CD4-positive, CD25-positive, alpha-beta regulatory T cell (primary cell): ENCODE data around the gene UTP14C. TPM values are rescaled to one million over a fixed set of nuclear protein-coding genes. Genes with fewer than 3 reads are reported as not detected.
A peak's percentile ranks its signal among the peaks of the same experiment; 100 is the strongest.

Source experiments
- ATAC-seq, 2 donors: fragments of 150-1000 bp; cut with Tn5 transposase; one replicate each; pipeline ENCODE4 v1.10.0; 2021; ENCODE audit warnings: low read depth in 2 of 2, moderate number of reproducible peaks in 2 of 2, moderate library complexity in 1 of 2
- DNase-seq, 3 donors: peaks; one replicate each; pipeline versions ENCODE4 v3.0.0 to v3.0.0-alpha.2; 2012 to 2022; ENCODE audit warnings: mixed read lengths in 1 of 3
- H3K27ac ChIP-seq: one replicate; pipeline ENCODE4 v1.7.0; 2013; ENCODE audit warnings: mild to moderate bottlenecking, low read length; ENCODE audit not compliant: insufficient read depth, poor library complexity, severe bottlenecking
- H3K27me3 ChIP-seq: one replicate; pipeline ENCODE4 v1.7.0; 2013; ENCODE audit warnings: low read length; ENCODE audit not compliant: control insufficient read depth, insufficient read depth
- H3K36me3 ChIP-seq: one replicate; pipeline ENCODE4 v1.7.0; 2013; ENCODE audit warnings: mild to moderate bottlenecking, low read length, moderate library complexity; ENCODE audit not compliant: control insufficient read depth, insufficient read depth
- H3K4me1 ChIP-seq: 2 replicates; pipeline ENCODE4 v1.7.0; 2013; ENCODE audit warnings: mild to moderate bottlenecking, low read length; ENCODE audit not compliant: insufficient read depth, control insufficient read depth, poor library complexity, severe bottlenecking
- H3K4me3 ChIP-seq: one replicate; pipeline ENCODE4 v1.7.0; 2013; ENCODE audit warnings: low read depth, mild to moderate bottlenecking, low read length, moderate library complexity
- H3K9me3 ChIP-seq, 2 experiments: 1 replicate in 1 of 2; 2 replicates in 1 of 2; pipeline ENCODE4 v1.7.0; 2013; ENCODE audit warnings: low read length in 2 of 2, mild to moderate bottlenecking in 1 of 2, moderate library complexity in 1 of 2; ENCODE audit not compliant: control insufficient read depth in 2 of 2
- H3K27ac Mint-ChIP-seq, 3 donors: one replicate each; pipeline ENCODE4 v1.8.0; 2020 to 2022; ENCODE audit warnings: mild to moderate bottlenecking in 3 of 3, mixed read lengths in 3 of 3, moderate library complexity in 2 of 3
- H3K27me3 Mint-ChIP-seq: one replicate; pipeline ENCODE4 v1.8.0; 2022; ENCODE audit warnings: mild to moderate bottlenecking, mixed read lengths
- H3K36me3 Mint-ChIP-seq: one replicate; pipeline ENCODE4 v1.8.0; 2020; ENCODE audit warnings: mixed read lengths
- H3K4me1 Mint-ChIP-seq, 4 donors: one replicate each; pipeline ENCODE4 v1.8.0; 2020 to 2022; ENCODE audit warnings: mixed read lengths in 4 of 4, mild to moderate bottlenecking in 1 of 4
- H3K4me3 Mint-ChIP-seq, 4 donors: one replicate each; pipeline ENCODE4 v1.8.0; 2020 to 2022; ENCODE audit warnings: mild to moderate bottlenecking in 4 of 4, mixed read lengths in 4 of 4, moderate library complexity in 3 of 4
- H3K9me3 Mint-ChIP-seq, 7 donors: one replicate each; pipeline ENCODE4 v1.8.0; 2020 to 2022; ENCODE audit warnings: mixed read lengths in 7 of 7, mild to moderate bottlenecking in 3 of 7, moderate library complexity in 2 of 7
- polyA plus RNA-seq, 4 donors: library from polyadenylated mRNA; unstranded; fragments of 300-500 nt; fragmentation: Illumina TruSeq; gene quantifications; one replicate each; pipeline ENCODE4 v1.2.3, GENCODE V29; 2021
- total RNA-seq: library from RNA; stranded (reverse); gene quantifications from one replicate; pipeline ENCODE4 v1.2.3, GENCODE V29; 2022

UTP14C gene
- total and polyA plus RNA-seq, 5 donors from 2014 or later = 0.97 to 4.0 (median 1.6) TPM

DNA sequence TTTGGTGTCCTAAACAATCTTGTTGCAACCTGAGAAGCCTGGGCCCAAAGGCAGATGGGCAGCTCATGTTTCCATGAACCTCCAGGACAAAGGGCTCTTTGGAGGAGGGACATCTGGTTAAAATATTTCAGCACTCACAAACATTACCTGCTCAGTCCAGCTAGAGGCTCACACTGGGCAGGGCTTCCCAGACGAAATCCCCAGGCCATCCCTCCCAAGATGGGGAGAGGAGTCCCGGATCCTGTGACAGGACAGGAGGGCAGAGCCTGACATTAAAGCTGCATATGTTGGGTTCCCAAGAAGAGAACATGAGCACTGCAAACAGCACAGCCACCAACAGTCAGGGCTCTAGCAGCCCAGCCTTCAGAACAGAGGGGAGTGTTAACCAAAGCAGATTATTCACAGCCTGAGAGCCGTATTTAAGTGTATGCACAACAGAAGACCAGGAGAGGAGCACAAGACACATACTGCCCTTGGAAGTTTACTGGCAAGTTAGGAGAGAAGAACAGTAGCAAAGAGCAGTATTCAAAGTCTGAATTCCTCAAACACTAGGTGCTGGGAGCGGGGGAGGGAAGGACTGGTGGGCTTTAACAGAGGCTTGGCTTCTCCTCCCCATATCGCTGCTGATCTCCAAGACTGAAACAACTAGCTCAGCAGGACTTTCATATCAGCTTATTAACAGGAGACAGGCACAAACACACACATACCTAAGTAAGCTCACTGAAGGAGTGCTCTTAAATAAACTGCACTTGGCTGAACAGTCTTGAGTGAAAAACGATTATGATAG lies 25.6 kb upstream of the UTP14C start:
- Mint-ChIP-seq H3K4me3 (no peak overlapping the region), H3K4me1 (peaks cover 0 to 3% (median 0%) of the 10 kb centered on the region in 4 donors), H3K27ac (no peak overlapping the region), H3K36me3 (no peaks in the 10 kb centered on the region), H3K27me3 (peaks cover 45% of the 10 kb centered on the region), H3K9me3 (no peaks in the 10 kb centered on the region)
- Histone ChIP-seq H3K9me3 (no peaks in the 10 kb centered on the region), H3K4me3 (no peak overlapping the region), H3K36me3 (no peaks in the 10 kb centered on the region), H3K27ac (no peak overlapping the region), H3K4me1 (no peaks in the 10 kb centered on the region), H3K27me3 (peaks cover 13% of the 10 kb centered on the region)
- no peak for ATAC-seq
- DNase-seq = no peak

DNA sequence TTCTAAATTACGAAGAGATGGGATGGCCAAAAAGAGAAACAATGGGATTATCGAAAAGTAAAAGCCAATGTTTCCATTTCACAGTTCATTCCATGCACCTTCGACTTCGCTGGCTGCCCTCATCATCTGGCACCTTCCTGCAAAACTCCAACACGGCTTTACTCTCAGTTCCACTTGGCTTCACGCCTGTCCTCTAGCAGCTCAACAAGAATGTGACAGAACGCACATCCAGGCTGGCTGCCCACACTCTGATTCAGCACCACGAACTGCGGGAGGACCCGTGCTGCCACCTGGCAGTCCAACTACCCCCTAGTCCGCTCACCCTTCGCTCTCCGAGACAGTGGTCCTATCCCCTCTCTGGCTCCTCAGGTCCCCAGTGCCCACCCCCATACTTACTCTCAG lies 25.0 kb upstream of the UTP14C start:
- Mint-ChIP-seq H3K4me3 (no peak overlapping the region), H3K36me3 (no peaks in the 10 kb centered on the region), H3K27ac (no peak overlapping the region), H3K9me3 (no peaks in the 10 kb centered on the region), H3K27me3 (peaks cover 42% of the 10 kb centered on the region), H3K4me1 (peaks cover 0 to 3% (median 0%) of the 10 kb centered on the region in 4 donors)
- no peaks in the 10 kb centered on the region for H3K4me1 ChIP-seq
- H3K36me3 ChIP-seq = no peaks in the 10 kb centered on the region
- H3K9me3 ChIP-seq = no peaks in the 10 kb centered on the region
- H3K4me3 ChIP-seq = no peak overlapping the region
- H3K27ac ChIP-seq = no peak overlapping the region
- peaks cover 13% of the 10 kb centered on the region for H3K27me3 ChIP-seq
- ATAC-seq (no peak), DNase-seq (no peak)

DNA sequence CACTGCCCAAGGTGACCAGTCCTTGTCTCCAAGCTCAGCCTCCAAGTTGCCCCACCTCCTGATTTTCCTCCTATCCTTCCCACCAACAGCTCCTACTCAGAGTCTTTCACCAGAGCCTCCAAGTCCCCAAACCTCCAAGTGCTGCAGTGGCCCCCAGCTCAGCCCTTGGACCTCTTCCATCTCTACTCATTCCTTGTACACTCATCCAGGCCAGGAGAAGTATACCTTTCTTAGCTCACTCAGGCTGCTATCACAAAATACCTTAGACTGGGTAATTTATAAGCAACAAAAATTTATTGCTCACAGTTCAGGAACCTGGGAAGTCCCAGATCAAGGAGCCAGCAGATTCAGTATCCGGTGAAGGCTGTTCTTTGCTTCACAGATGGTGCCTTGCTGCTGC lies 24.6 kb upstream of the UTP14C start:
- no peaks in the 10 kb centered on the region for H3K9me3 Mint-ChIP-seq
- H3K4me3 Mint-ChIP-seq = peak overlapping the region in 1 of 4 donors; percentile 11
- DNase-seq = no peak
- H3K27me3 Mint-ChIP-seq = peaks cover 38% of the 10 kb centered on the region
- H3K27ac ChIP-seq = no peak overlapping the region
- no peaks in the 10 kb centered on the region for H3K36me3 Mint-ChIP-seq
- peaks cover 13% of the 10 kb centered on the region for H3K27me3 ChIP-seq
- H3K27ac Mint-ChIP-seq = no peak overlapping the region
- no peak overlapping the region for H3K4me3 ChIP-seq
- no peaks in the 10 kb centered on the region for H3K4me1 ChIP-seq
- no peaks in the 10 kb centered on the region for H3K36me3 ChIP-seq
- ATAC-seq = no peak
- peaks cover 0 to 3% (median 0%) of the 10 kb centered on the region in 4 donors for H3K4me1 Mint-ChIP-seq
- no peaks in the 10 kb centered on the region for H3K9me3 ChIP-seq

- H3K36me3 Mint-ChIP-seq = no peaks in the 10 kb centered on the region
- H3K9me3 Mint-ChIP-seq = no peaks in the 10 kb centered on the region
- Histone ChIP-seq H3K27me3 (peaks cover 7% of the 10 kb centered on the region), H3K27ac (no peak overlapping the region), H3K9me3 (no peaks in the 10 kb centered on the region), H3K4me3 (no peak overlapping the region), H3K36me3 (no peaks in the 10 kb centered on the region), H3K4me1 (no peaks in the 10 kb centered on the region)
- ATAC-seq (peak; percentile 69 to 73), DNase-seq (peak in 2 of 3 donors; percentile 41 to 69)
- H3K27ac Mint-ChIP-seq = no peak overlapping the region
- H3K4me1 Mint-ChIP-seq = no peaks in the 10 kb centered on the region
- no peak overlapping the region for H3K4me3 Mint-ChIP-seq
- peaks cover 33% of the 10 kb centered on the region for H3K27me3 Mint-ChIP-seq
These were observed 23.3 kb upstream of the UTP14C start for GRCh38 chr13:52001120-52001731.

DNA sequence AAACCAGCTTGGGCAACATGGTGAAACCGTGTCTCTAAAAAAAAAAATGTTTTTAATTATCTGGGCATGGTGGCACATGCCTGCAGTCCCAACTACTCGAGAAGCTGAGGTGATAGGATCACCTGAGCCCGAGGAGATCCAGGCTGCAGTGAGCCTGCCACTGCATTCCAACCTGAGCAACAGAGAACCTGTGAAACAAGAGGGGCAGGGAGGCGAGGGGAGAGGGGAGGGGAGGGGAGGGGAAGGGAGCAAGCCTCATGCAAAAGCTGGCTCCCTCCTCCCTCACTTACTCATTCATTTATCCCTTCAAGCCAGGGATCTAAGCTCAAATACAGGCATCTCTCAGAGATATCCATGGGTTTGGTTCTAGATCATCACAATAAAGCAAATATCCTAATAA lies 22.1 kb upstream of the UTP14C start:
- DNase-seq (no peak), ATAC-seq (no peak)
- Mint-ChIP-seq H3K4me3 (no peak overlapping the region), H3K4me1 (no peaks in the 10 kb centered on the region), H3K27ac (no peak overlapping the region), H3K36me3 (no peaks in the 10 kb centered on the region), H3K9me3 (peaks cover 0 to 2% (median 0%) of the 10 kb centered on the region in 7 donors), H3K27me3 (peaks cover 27% of the 10 kb centered on the region)
- Histone ChIP-seq H3K4me1 (no peaks in the 10 kb centered on the region), H3K36me3 (no peaks in the 10 kb centered on the region), H3K27me3 (peaks cover 11% of the 10 kb centered on the region), H3K4me3 (no peak overlapping the region), H3K27ac (no peak overlapping the region), H3K9me3 (no peaks in the 10 kb centered on the region)

GRCh38 chr13:52003541-52003940 lies 20.9 kb upstream of the UTP14C start:
- ATAC-seq (no peak), DNase-seq (no peak)
- no peaks in the 10 kb centered on the region for H3K36me3 Mint-ChIP-seq
- no peak overlapping the region for H3K27ac Mint-ChIP-seq
- Histone ChIP-seq H3K36me3 (no peaks in the 10 kb centered on the region), H3K27me3 (peaks cover 15% of the 10 kb centered on the region), H3K4me1 (no peaks in the 10 kb centered on the region), H3K4me3 (no peak overlapping the region), H3K9me3 (no peaks in the 10 kb centered on the region), H3K27ac (no peak overlapping the region)
- H3K4me3 Mint-ChIP-seq = no peak overlapping the region
- no peaks in the 10 kb centered on the region for H3K4me1 Mint-ChIP-seq
- peaks cover 35% of the 10 kb centered on the region for H3K27me3 Mint-ChIP-seq
- peaks cover 0 to 4% (median 0%) of the 10 kb centered on the region in 7 donors for H3K9me3 Mint-ChIP-seq

GRCh38 chr13:52004511-52005170 lies 19.9 kb upstream of the UTP14C start:
- no peaks in the 10 kb centered on the region for H3K36me3 Mint-ChIP-seq

More at GRCh38 chr13:52004511-52005170, 19.9 kb upstream of the UTP14C start:
- no peak for ATAC-seq
- no peak overlapping the region for H3K27ac Mint-ChIP-seq
- no peak for DNase-seq
- Histone ChIP-seq H3K27ac (no peak overlapping the region), H3K36me3 (no peaks in the 10 kb centered on the region), H3K9me3 (no peaks in the 10 kb centered on the region), H3K27me3 (peaks cover 15% of the 10 kb centered on the region), H3K4me3 (no peak overlapping the region), H3K4me1 (no peaks in the 10 kb centered on the region)
- H3K9me3 Mint-ChIP-seq = peaks cover 0 to 4% (median 0%) of the 10 kb centered on the region in 7 donors
- H3K27me3 Mint-ChIP-seq = peaks cover 41% of the 10 kb centered on the region
- no peak overlapping the region for H3K4me3 Mint-ChIP-seq
- no peaks in the 10 kb centered on the region for H3K4me1 Mint-ChIP-seq
